Measurements from ENCODE around the gene EXOC4.

GRCh38 chr7:133789974-133790373 is 537.1 kb downstream of the EXOC4 start:
- TF ChIP-seq CTCF (conservative IDR thresholded peaks at IDR 0.05) (no peak; the same call in 1 of the 2 replicates), ZFX (IDR thresholded peaks at IDR 0.05) (no peak)
